Activated naive CD8-positive, alpha-beta T cell treated with anti-CD3 and anti-CD28 coated beads, Interleukin-2, amount 10 ng/mL, durations not matched to agents 7 days and 5 days (primary cell): Measurements from ENCODE around the gene CC2D1B. TPM values are rescaled to one million over a fixed set of nuclear protein-coding genes. Genes with fewer than 3 reads are reported as not detected.
"Not testable (repeated sequence)": the region's sequence is repeated elsewhere in the genome, so short reads cannot be mapped to it uniquely, and the experiment has no call there.

ENCODE experiments used
- ATAC-seq: fragments of 150-1000 bp; cut with Tn5 transposase; one replicate; pipeline ENCODE4 v1.10.0; 2021; ENCODE audit warnings: low read depth, moderate library complexity
- POLR2A ChIA-PET: fragments of 350-600 bp; sonication (Branson Sonifier 250); formaldehyde crosslinking; loops from one replicate; lab custom pipeline; 2021; ENCODE audit warnings: antibody characterized with exemption; lab: Charles Lee
- DNase-seq: peaks from one replicate; pipeline ENCODE4 v3.0.0; 2021
- H3K27ac Mint-ChIP-seq: one replicate; pipeline ENCODE4 v1.8.0; 2022; ENCODE audit warnings: mild to moderate bottlenecking, mixed read lengths
- H3K27me3 Mint-ChIP-seq: one replicate; pipeline ENCODE4 v1.8.0; 2022; ENCODE audit warnings: mild to moderate bottlenecking, moderate library complexity, mixed read lengths
- H3K36me3 Mint-ChIP-seq: one replicate; pipeline ENCODE4 v1.8.0; 2021; ENCODE audit warnings: mild to moderate bottlenecking, mixed read lengths
- H3K4me1 Mint-ChIP-seq: one replicate; pipeline ENCODE4 v1.8.0; 2021; ENCODE audit warnings: mixed read lengths
- H3K4me3 Mint-ChIP-seq: one replicate; pipeline ENCODE4 v1.8.0; 2022; ENCODE audit warnings: mild to moderate bottlenecking, moderate library complexity, mixed read lengths
- H3K9me3 Mint-ChIP-seq: one replicate; pipeline ENCODE4 v1.8.0; 2021; ENCODE audit warnings: mixed read lengths
- total RNA-seq, 2 experiments: library from RNA; stranded (reverse); gene quantifications; one replicate each; pipeline ENCODE4 v1.2.3, GENCODE V29; 2021

The CC2D1B gene
- total RNA-seq, 2 experiments from 2014 or later: 69.3 to 75.6 TPM

- POLR2A ChIA-PET, ATAC-seq, DNase-seq, H3K27ac Mint-ChIP-seq, H3K27me3 Mint-ChIP-seq, H3K9me3 Mint-ChIP-seq, H3K4me3 Mint-ChIP-seq: not testable (repeated sequence)
- Mint-ChIP-seq H3K4me1 (peaks cover 23% of the 10 kb centered on the region), H3K36me3 (peaks cover 26% of the 10 kb centered on the region)
These were observed 3.8 kb upstream of the CC2D1B start for GRCh38 chr1:52369851-52370250.

DNA sequence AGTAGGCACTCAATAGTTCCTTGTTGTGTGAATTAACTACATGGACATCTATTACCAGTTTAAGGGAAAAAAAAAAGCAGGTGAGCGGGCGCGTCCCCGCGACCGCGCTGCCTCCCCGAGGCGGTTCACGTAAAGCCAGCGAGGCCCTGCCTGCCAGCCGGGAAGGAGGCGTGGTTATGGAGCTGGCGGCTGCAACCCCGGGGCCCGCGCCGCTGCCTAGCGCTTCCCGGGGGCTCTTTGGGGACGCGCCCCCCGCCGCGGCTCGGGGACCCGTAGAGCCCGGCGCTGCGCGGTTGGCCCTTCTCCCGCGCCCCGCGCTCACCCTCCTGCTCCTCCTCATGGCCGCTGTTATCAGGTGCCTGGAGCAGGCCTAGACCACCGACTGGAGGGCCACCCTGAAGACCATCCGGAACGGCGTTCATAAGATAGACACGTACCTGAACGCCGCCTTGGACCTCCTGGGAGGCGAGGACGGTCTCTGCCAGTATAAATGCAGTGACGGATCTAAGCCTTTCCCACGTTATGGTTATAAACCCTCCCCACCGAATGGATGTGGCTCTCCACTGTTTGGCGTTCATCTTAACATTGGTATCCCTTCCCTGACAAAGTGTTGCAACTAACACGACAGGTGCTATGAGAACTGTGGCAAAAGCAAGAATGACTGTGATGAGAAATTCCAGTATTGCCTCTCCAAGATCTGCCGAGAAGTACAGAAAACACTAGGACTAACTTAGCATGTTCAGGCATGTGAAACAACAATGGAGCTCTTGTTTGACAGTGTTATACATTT is 2.6 kb upstream of the CC2D1B start:
- Mint-ChIP-seq H3K4me3 (peak overlapping the region; percentile 68), H3K4me1 (peaks cover 31% of the 10 kb centered on the region), H3K9me3 (no peaks in the 10 kb centered on the region), H3K36me3 (peaks cover 23% of the 10 kb centered on the region), H3K27ac (no peak overlapping the region), H3K27me3 (no peaks in the 10 kb centered on the region)
- no peak for ATAC-seq
- POLR2A ChIA-PET: interaction anchor here (0.6 to 4.6 kb wide), 3 partner anchors 9 to 36 kb away, joined by 3 to 34 read pairs (median 3); partner anchors contain the start of genes ORC1 and PRPF38A
- peak; percentile 75 for DNase-seq

DNA sequence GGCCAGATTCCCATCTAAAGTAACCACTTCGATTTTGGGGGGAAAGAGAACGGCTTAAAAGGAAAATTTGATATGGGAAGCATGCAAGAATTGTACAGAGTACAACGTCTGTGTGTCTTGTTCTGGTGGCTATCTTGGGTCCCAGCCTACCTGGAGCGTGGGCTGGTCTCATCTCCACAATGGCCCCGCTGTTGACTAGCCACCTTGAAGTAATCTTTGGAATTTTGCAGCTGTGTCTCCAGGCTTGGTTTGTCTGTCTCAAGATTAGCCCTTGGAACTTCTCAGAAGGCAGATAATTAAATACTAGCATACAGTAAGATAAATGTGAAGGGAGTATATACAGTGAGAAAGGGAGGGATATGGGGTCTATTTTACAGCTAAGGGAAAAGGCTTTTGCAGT is 1.3 kb upstream of the CC2D1B start:
- POLR2A ChIA-PET: interaction anchor here (0.8 to 4.6 kb wide), 4 partner anchors 7 to 488 kb away, joined by 3 to 34 read pairs (median 3); partner anchors contain the start of genes ORC1 and PRPF38A
- DNase-seq: no peak
- peaks cover 33% of the 10 kb centered on the region for H3K4me1 Mint-ChIP-seq
- H3K27me3 Mint-ChIP-seq: no peaks in the 10 kb centered on the region
- H3K9me3 Mint-ChIP-seq: no peaks in the 10 kb centered on the region
- H3K36me3 Mint-ChIP-seq: peaks cover 22% of the 10 kb centered on the region
- H3K27ac Mint-ChIP-seq: no peak overlapping the region
- H3K4me3 Mint-ChIP-seq: peak overlapping the region; percentile 85
- no peak for ATAC-seq

- POLR2A ChIA-PET: interaction anchor here (0.8 to 4.6 kb wide), 7 partner anchors 16 to 637 kb away, joined by 3 to 34 read pairs (median 3); partner anchors contain the start of genes ORC1, PRPF38A and TUT4
These were observed 467 bp upstream of the CC2D1B start for GRCh38 chr1:52366517-52366827.

GRCh38 chr1:52365071-52365745 is 797 bp downstream of the CC2D1B start:
- H3K4me3 Mint-ChIP-seq: peak overlapping the region; percentile 98
- DNase-seq: no peak
- POLR2A ChIA-PET: interaction anchor here (0.6 to 4.6 kb wide), 13 partner anchors 11 to 636 kb away, joined by 3 to 34 read pairs (median 4); partner anchors contain the start of genes BTF3L4, ORC1, PRPF38A and TUT4

More at GRCh38 chr1:52366517-52366827, 467 bp upstream of the CC2D1B start:
- H3K4me3 Mint-ChIP-seq: peak overlapping the region; percentile 85
- H3K27me3 Mint-ChIP-seq: no peaks in the 10 kb centered on the region
- H3K36me3 Mint-ChIP-seq: peaks cover 26% of the 10 kb centered on the region
- no peaks in the 10 kb centered on the region for H3K9me3 Mint-ChIP-seq
- H3K27ac Mint-ChIP-seq: peak overlapping the region; percentile 86
- DNase-seq: no peak
- peaks cover 34% of the 10 kb centered on the region for H3K4me1 Mint-ChIP-seq
- ATAC-seq: no peak

DNA sequence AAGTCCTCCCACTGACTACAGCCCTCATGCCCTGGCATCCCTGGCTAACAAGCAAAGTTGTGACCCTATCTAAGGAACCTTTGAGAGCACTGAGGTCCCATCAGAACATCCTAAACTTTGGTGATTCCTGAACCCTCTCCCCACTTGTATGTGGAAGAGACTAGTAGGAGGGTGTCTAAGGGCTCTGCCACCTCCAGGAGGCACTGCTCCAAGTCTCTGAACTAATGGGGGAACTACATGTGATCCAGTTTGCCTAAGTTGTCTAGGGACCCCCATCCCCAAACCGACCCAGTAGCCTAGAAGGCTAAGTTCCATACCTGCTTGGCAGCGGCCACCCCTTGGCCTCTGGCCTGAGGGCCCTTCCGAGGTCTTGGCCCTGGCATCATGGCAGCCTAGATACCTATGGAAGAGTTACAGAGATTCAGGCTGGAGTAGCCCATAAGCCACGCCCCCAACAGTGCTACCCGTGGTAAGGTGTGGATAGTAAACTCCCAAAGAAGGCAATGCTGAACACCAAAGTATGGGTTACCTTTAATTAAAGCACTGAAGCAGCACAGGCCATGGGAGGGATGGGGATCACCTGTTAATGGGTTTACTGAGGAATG is 1.7 kb downstream of the CC2D1B start:
- peak overlapping the region; percentile 98 for H3K4me3 Mint-ChIP-seq
- H3K27me3 Mint-ChIP-seq: no peaks in the 10 kb centered on the region
- no peak for DNase-seq
- no peak for ATAC-seq
- no peaks in the 10 kb centered on the region for H3K9me3 Mint-ChIP-seq
- H3K36me3 Mint-ChIP-seq: peaks cover 25% of the 10 kb centered on the region
- peaks cover 34% of the 10 kb centered on the region for H3K4me1 Mint-ChIP-seq
- POLR2A ChIA-PET: interaction anchor here (1.2 to 4.6 kb wide), 5 partner anchors 11 to 339 kb away, joined by 3 to 34 read pairs (median 6); partner anchors contain the start of genes ORC1 and PRPF38A
- peak overlapping the region; percentile 98 for H3K27ac Mint-ChIP-seq

More at GRCh38 chr1:52365071-52365745, 797 bp downstream of the CC2D1B start:
- peak overlapping the region; percentile 98 for H3K27ac Mint-ChIP-seq
- H3K4me1 Mint-ChIP-seq: peaks cover 34% of the 10 kb centered on the region
- ATAC-seq: no peak
- no peaks in the 10 kb centered on the region for H3K27me3 Mint-ChIP-seq
- no peaks in the 10 kb centered on the region for H3K9me3 Mint-ChIP-seq
- H3K36me3 Mint-ChIP-seq: peaks cover 23% of the 10 kb centered on the region

DNA sequence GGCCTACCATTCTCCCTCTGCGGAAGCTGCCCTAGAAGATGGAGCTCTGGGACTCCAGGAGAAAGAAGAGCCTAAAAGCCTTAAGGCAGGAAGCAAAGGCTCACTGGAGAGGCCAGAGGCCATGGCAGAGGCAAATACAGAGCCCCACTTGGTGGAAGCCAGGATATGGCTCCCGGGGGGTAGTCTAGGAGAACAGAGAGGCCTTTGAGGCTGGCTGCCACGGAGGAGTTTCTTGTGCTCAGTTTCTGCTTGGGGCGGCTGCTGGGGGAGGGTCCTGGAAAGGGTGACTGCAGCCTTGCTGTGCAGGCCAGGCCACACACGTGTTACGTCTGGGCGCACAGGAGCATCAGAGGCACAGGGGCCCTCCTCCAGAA is 5.4 kb downstream of the CC2D1B start:
- ATAC-seq (no peak), DNase-seq (no peak)
- Mint-ChIP-seq H3K27ac (no peak overlapping the region), H3K4me3 (no peak overlapping the region), H3K36me3 (peaks cover 33% of the 10 kb centered on the region), H3K9me3 (no peaks in the 10 kb centered on the region), H3K4me1 (peaks cover 20% of the 10 kb centered on the region), H3K27me3 (no peaks in the 10 kb centered on the region)
- POLR2A ChIA-PET: no interaction called here

GRCh38 chr1:52359676-52360594 is 6.1 kb downstream of the CC2D1B start:
- DNase-seq: no peak
- no peak for ATAC-seq
- H3K9me3 Mint-ChIP-seq: no peaks in the 10 kb centered on the region
- H3K4me3 Mint-ChIP-seq: no peak overlapping the region
- peaks cover 28% of the 10 kb centered on the region for H3K36me3 Mint-ChIP-seq
- POLR2A ChIA-PET: interaction anchor here (0.8 kb wide), 1 partner anchor 8 kb away, joined by 3 read pairs; no protein-coding TSS in a partner anchor
- no peaks in the 10 kb centered on the region for H3K27me3 Mint-ChIP-seq
- H3K27ac Mint-ChIP-seq: no peak overlapping the region
- peaks cover 17% of the 10 kb centered on the region for H3K4me1 Mint-ChIP-seq

GRCh38 chr1:52358851-52359497 is 7.0 kb downstream of the CC2D1B start:
- ATAC-seq (no peak), DNase-seq (no peak)
- H3K9me3 Mint-ChIP-seq: no peaks in the 10 kb centered on the region
- H3K4me3 Mint-ChIP-seq: no peak overlapping the region
- H3K36me3 Mint-ChIP-seq: peaks cover 27% of the 10 kb centered on the region
- POLR2A ChIA-PET: no interaction called here
- H3K27ac Mint-ChIP-seq: no peak overlapping the region
- no peaks in the 10 kb centered on the region for H3K27me3 Mint-ChIP-seq
- peaks cover 10% of the 10 kb centered on the region for H3K4me1 Mint-ChIP-seq

GRCh38 chr1:52357397-52357796 is 8.6 kb downstream of the CC2D1B start:
- peaks cover 27% of the 10 kb centered on the region for H3K36me3 Mint-ChIP-seq
- ATAC-seq (no peak), DNase-seq (no peak)
- peaks cover 7% of the 10 kb centered on the region for H3K4me1 Mint-ChIP-seq
- H3K27ac Mint-ChIP-seq: no peak overlapping the region
- POLR2A ChIA-PET: no interaction called here
- H3K9me3 Mint-ChIP-seq: no peaks in the 10 kb centered on the region
- H3K27me3 Mint-ChIP-seq: no peaks in the 10 kb centered on the region
- H3K4me3 Mint-ChIP-seq: no peak overlapping the region

- Mint-ChIP-seq H3K4me3 (no peak overlapping the region), H3K9me3 (no peaks in the 10 kb centered on the region), H3K27me3 (no peaks in the 10 kb centered on the region), H3K36me3 (peaks cover 25% of the 10 kb centered on the region), H3K4me1 (peaks cover 7% of the 10 kb centered on the region), H3K27ac (no peak overlapping the region)
- POLR2A ChIA-PET: no interaction called here
- DNase-seq (no peak), ATAC-seq (no peak)
These were observed 9.1 kb downstream of the CC2D1B start for GRCh38 chr1:52356818-52357355.
